IPS DF 4.7 (cell line): ENCODE results near the gene NDUFS8.

ENCODE experiments used
- DNase-seq: peaks from one replicate; pipeline ENCODE4 v3.0.0-alpha.2; 2013; ENCODE audit warnings: low spot score; ENCODE audit errors: extremely low read depth

Gene NDUFS8

GRCh38 chr11:68014947-68015447 lies 15.5 kb upstream of the NDUFS8 start:
- no peak for DNase-seq

GRCh38 chr11:68015467-68015866 lies 15.0 kb upstream of the NDUFS8 start:
- DNase-seq, result no peak

GRCh38 chr11:68016161-68016903 lies 14.1 kb upstream of the NDUFS8 start:
- no peak for DNase-seq

- no peak for DNase-seq
Measured at GRCh38 chr11:68016904-68017817, 13.3 kb upstream of the NDUFS8 start.

GRCh38 chr11:68017980-68018729 lies 12.3 kb upstream of the NDUFS8 start:
- DNase-seq, result no peak

GRCh38 chr11:68018730-68019190 lies 11.7 kb upstream of the NDUFS8 start:
- no peak for DNase-seq

- no peak for DNase-seq
Measured at GRCh38 chr11:68019486-68019885, 11.0 kb upstream of the NDUFS8 start.

GRCh38 chr11:68020575-68020974 lies 9.9 kb upstream of the NDUFS8 start:
- no peak for DNase-seq

GRCh38 chr11:68021167-68021787 lies 9.2 kb upstream of the NDUFS8 start:
- DNase-seq, result no peak

GRCh38 chr11:68022531-68022930 lies 8.0 kb upstream of the NDUFS8 start:
- no peak for DNase-seq

GRCh38 chr11:68024508-68024907 lies 6.0 kb upstream of the NDUFS8 start:
- no peak for DNase-seq

- DNase-seq, result no peak
Measured at GRCh38 chr11:68025047-68025446, 5.4 kb upstream of the NDUFS8 start.

GRCh38 chr11:68026391-68027105 lies 3.9 kb upstream of the NDUFS8 start:
- DNase-seq, result no peak

GRCh38 chr11:68027667-68028066 lies 2.8 kb upstream of the NDUFS8 start:
- DNase-seq, result no peak

- no peak for DNase-seq
Measured at GRCh38 chr11:68028802-68029545, 1.5 kb upstream of the NDUFS8 start.

GRCh38 chr11:68031144-68031464 lies 623 bp downstream of the NDUFS8 start:
- no peak for DNase-seq

GRCh38 chr11:68032003-68032402 lies 1.5 kb downstream of the NDUFS8 start:
- no peak for DNase-seq

GRCh38 chr11:68032997-68033707 lies 2.7 kb downstream of the NDUFS8 start:
- no peak for DNase-seq

GRCh38 chr11:68033708-68034045 lies 3.2 kb downstream of the NDUFS8 start:
- no peak for DNase-seq
